GM12878 (cell line): ENCODE results near the gene PRRC2B. TPM values are rescaled to one million over a fixed set of nuclear protein-coding genes. Genes with fewer than 3 reads are reported as not detected.
A peak's percentile ranks its signal among the peaks of the same experiment; 100 is the strongest.

Experiments used
- ATAC-seq: fragments of 200-7000 bp; cut with Tn5 transposase; 3 replicates; pipeline ENCODE4 v1.9.1; 2020; ENCODE audit warnings: mild to moderate bottlenecking, moderate library complexity
- BruUV-seq: library from RNA; stranded (reverse); fragments of 400-500 nt; replicated peaks from 2 replicates; lab custom pipeline; 2021; lab: Mats Ljungman, UMichigan
- CTCF ChIA-PET: fragments of 300-600 bp; sonication (Branson Sonifier 250); formaldehyde crosslinking; extraction: SDS; loops from one replicate; lab custom pipeline; 2021; ENCODE audit warnings: inconsistent platforms; lab: Yijun Ruan, JAX
- POLR2A ChIA-PET: fragments of 350-600 bp; formaldehyde crosslinking; extraction: SDS; loops from one replicate; lab custom pipeline; 2021; ENCODE audit warnings: inconsistent platforms; lab: Charles Lee
- RAD21 ChIA-PET: fragments of 300-600 bp; sonication (Branson Sonifier 250); formaldehyde crosslinking; loops from one replicate; lab custom pipeline; 2023; ENCODE audit warnings: antibody characterized with exemption; ENCODE audit not compliant: unreplicated experiment; lab: Charles Lee
- SMC1A ChIA-PET: fragments of 300-600 bp; sonication (Branson Sonifier 250); formaldehyde crosslinking; loops from one replicate; lab custom pipeline; 2023; ENCODE audit not compliant: unreplicated experiment, uncharacterized antibody; lab: Charles Lee
- DNase-seq: peaks from one replicate; pipeline ENCODE4 v3.0.0-alpha.2; 2011; ENCODE audit warnings: low read depth, low spot score
- FAIRE-seq: peaks from 3 replicates; lab custom pipeline; 2011; peaks lifted over from hg19 to GRCh38; lab: Jason Lieb, UNC
- H2AFZ ChIP-seq: 2 replicates; pipeline ENCODE4 v1.6.0; 2011; ENCODE audit warnings: low read depth, low read length, control low read depth; ENCODE audit not compliant: control insufficient read depth
- H3K27ac ChIP-seq: 2 replicates; pipeline ENCODE4 v1.5.1; 2011; ENCODE audit warnings: control low read depth; ENCODE audit not compliant: control insufficient read depth, insufficient read depth
- H3K27me3 ChIP-seq, 2 experiments: replicated peaks in 1 of 2; 2 replicates each; pipeline versions ENCODE4 v1.6.0 to v1.6.1; 2011; ENCODE audit warnings: low read length in 1 of 2; ENCODE audit not compliant: control insufficient read depth in 2 of 2, insufficient read depth in 2 of 2
- H3K36me3 ChIP-seq, 2 experiments: 2 replicates each; pipeline ENCODE4 v1.5.1; 2011; ENCODE audit warnings: low read length in 1 of 2; ENCODE audit not compliant: control insufficient read depth in 2 of 2, insufficient read depth in 2 of 2
- H3K4me1 ChIP-seq: 2 replicates; pipeline ENCODE4 v1.6.1; 2011; ENCODE audit warnings: mild to moderate bottlenecking, low read length, moderate library complexity, mixed read lengths; ENCODE audit not compliant: control insufficient read depth, insufficient read depth
- H3K4me2 ChIP-seq: 2 replicates; pipeline ENCODE4 v1.6.0; 2011; ENCODE audit warnings: control low read depth; ENCODE audit not compliant: control insufficient read depth, insufficient read depth
- H3K4me3 ChIP-seq: fragments of 200-600 bp; sonication (generic); 2 replicates; pipeline ENCODE4 v1.5.1; 2016
- H3K79me2 ChIP-seq: 2 replicates; pipeline ENCODE4 v1.6.0; 2011; ENCODE audit warnings: low read length; ENCODE audit not compliant: control insufficient read depth, insufficient read depth
- H3K9ac ChIP-seq: 2 replicates; pipeline ENCODE4 v1.8.0; 2011; ENCODE audit warnings: low read length, control low read depth, mixed read lengths; ENCODE audit not compliant: control insufficient read depth, insufficient read depth
- H3K9me3 ChIP-seq: replicated peaks from 3 replicates; pipeline ENCODE4 v1.5.1; 2011; ENCODE audit warnings: mild to moderate bottlenecking, low read length; ENCODE audit not compliant: control insufficient read depth, insufficient read depth
- H4K20me1 ChIP-seq: 2 replicates; pipeline ENCODE4 v1.6.0; 2011; ENCODE audit not compliant: control insufficient read depth, insufficient read depth
- IKZF1 ChIP-seq: fragments of 450-650 bp; conservative IDR thresholded peaks from 2 replicates; pipeline ENCODE4 v1.6.1; 2017; ENCODE audit warnings: antibody characterized with exemption, mild to moderate bottlenecking
- POLR2A ChIP-seq: IDR thresholded peaks from 2 replicates; pipeline ENCODE4 v1.6.1; 2011; ENCODE audit warnings: low read depth, mild to moderate bottlenecking, low read length
- WGBS: methylation state at CpG from one replicate; pipeline ENCODE4 v1.1.6; 2016; ENCODE audit warnings: low lambda C conversion rate; ENCODE audit not compliant: insufficient replicate concordance, insufficient coverage; ENCODE audit errors: missing lambda C conversion rate; 5-methylcytosine and 5-hydroxymethylcytosine counted together
- in situ Hi-C: fragments of 300-500 bp; cut with MboI; formaldehyde crosslinking; loops from 9 replicates; pipeline ENCODE4 v1.14.3; 2018; ENCODE audit warnings: mixed read lengths
- intact Hi-C: fragments of 100-400 bp; cut with micrococcal nuclease; formaldehyde crosslinking; loops from one replicate; pipeline ENCODE4 v1.14.2; 2022; ENCODE audit not compliant: unreplicated experiment
- polyA plus RNA-seq, 11 experiments: library from polyadenylated mRNA; depleted of rRNA in 4 of 11; unstranded in 6 of 11; stranded (reverse) in 5 of 11; fragments of >200 nt; fragmentation: Nextera tagmentation in 4 of 11; fragmentation: Illumina TruSeq in 1 of 11; extraction: Ambion mirVana in 4 of 11; extraction: Trizol in 1 of 11; gene quantifications; 1 replicate in 1 of 11; 2 replicates in 10 of 11; pipeline versions ENCODE4 v1.2.1 to v1.2.3, GENCODE V29; 2011 to 2016; ENCODE audit warnings: inconsistent platforms in 2 of 11, missing spikeins in 2 of 11, low read depth in 1 of 11
- total RNA-seq, 4 experiments: library from RNA; depleted of rRNA in 3 of 4; stranded (reverse); fragments of >200 nt in 3 of 4; fragmentation: Illumina TruSeq in 1 of 4; extraction: Trizol in 1 of 4; gene quantifications; 2 replicates each; pipeline versions ENCODE4 v1.2.1 to v1.2.3, GENCODE V29; 2013 to 2021
- TF ChIP-seq, protein P1 (sequence below): fragments of 450-650 bp; IDR thresholded peaks from 2 replicates; pipeline ENCODE4 v1.6.1; 2016; ENCODE audit warnings: mild to moderate bottlenecking
- TF ChIP-seq, protein P2 (sequence below): fragments of 450-650 bp; IDR thresholded peaks from 2 replicates; pipeline ENCODE4 v1.6.1; 2017; ENCODE audit warnings: mild to moderate bottlenecking, moderate library complexity

PRRC2B gene
- total and polyA plus RNA-seq, 10 of the 15 experiments (the other 5 are each of a cell fraction or from before 2014, with no cell fraction given): 0.84 to 155 (median 28.7) TPM

DNA sequence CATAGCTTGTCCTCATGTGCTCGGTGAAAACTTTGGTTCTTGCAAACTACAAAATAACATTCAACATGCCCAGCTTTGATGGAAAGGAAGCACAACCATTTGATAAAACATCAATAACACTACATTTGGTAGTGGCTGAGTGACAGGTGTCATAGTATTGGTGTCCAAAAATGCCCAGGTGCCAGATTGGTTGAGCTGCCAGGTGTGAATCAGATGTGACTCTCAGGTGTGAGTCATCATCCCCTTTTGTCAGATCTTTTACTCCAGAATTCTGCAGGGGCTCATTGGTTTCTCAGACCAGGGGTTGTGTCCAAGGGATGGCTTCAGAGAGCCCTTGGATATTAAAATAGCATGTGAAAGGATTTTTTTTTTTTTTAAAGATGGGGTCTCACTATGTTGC lies 86.4 kb downstream of the PRRC2B start:
- Histone ChIP-seq H3K79me2 (no peaks in the 10 kb centered on the region), H2AFZ (no peak overlapping the region), H3K4me1 (no peaks in the 10 kb centered on the region), H3K27me3 (no peaks in the 10 kb centered on the region), H3K9me3 (no peaks in the 10 kb centered on the region), H3K9ac (no peak overlapping the region), H3K27ac (no peak overlapping the region), H3K36me3 (peaks cover 60 to 76% of the 10 kb centered on the region in 2 experiments), H4K20me1 (no peaks in the 10 kb centered on the region; the same call in 1 of the 2 replicates), H3K4me3 (no peak overlapping the region), H3K4me2 (no peak overlapping the region)
- BruUV-seq: no TSS peak
- FAIRE-seq: no peak
- ChIA-PET SMC1A (interaction anchor here (1.4 to 1.9 kb wide), 3 partner anchors 113 to 265 kb away, joined by 3 to 5 read pairs (median 4); no protein-coding TSS in a partner anchor), RAD21 (no interaction called here), POLR2A (interaction anchor here (0.6 kb wide), 1 partner anchor 91 kb away, joined by 4 read pairs; no protein-coding TSS in a partner anchor), CTCF (interaction anchor here (0.7 to 3.8 kb wide), 3 partner anchors 107 to 1161 kb away, joined by 3 to 26 read pairs (median 7); no protein-coding TSS in a partner anchor)
- 95% methylated on average over 1 of the region's 1 CpG for WGBS
- in situ Hi-C loops: no loop called here
- intact Hi-C loops: no loop called here
- no peak for DNase-seq
- TF ChIP-seq, protein P1, sequence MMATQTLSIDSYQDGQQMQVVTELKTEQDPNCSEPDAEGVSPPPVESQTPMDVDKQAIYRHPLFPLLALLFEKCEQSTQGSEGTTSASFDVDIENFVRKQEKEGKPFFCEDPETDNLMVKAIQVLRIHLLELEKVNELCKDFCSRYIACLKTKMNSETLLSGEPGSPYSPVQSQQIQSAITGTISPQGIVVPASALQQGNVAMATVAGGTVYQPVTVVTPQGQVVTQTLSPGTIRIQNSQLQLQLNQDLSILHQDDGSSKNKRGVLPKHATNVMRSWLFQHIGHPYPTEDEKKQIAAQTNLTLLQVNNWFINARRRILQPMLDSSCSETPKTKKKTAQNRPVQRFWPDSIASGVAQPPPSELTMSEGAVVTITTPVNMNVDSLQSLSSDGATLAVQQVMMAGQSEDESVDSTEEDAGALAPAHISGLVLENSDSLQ: 0 out of 2 replicates have a peak, but pooled peaks have one; percentile 25
- no peak for TF ChIP-seq IKZF1
- ATAC-seq: no peak

DNA sequence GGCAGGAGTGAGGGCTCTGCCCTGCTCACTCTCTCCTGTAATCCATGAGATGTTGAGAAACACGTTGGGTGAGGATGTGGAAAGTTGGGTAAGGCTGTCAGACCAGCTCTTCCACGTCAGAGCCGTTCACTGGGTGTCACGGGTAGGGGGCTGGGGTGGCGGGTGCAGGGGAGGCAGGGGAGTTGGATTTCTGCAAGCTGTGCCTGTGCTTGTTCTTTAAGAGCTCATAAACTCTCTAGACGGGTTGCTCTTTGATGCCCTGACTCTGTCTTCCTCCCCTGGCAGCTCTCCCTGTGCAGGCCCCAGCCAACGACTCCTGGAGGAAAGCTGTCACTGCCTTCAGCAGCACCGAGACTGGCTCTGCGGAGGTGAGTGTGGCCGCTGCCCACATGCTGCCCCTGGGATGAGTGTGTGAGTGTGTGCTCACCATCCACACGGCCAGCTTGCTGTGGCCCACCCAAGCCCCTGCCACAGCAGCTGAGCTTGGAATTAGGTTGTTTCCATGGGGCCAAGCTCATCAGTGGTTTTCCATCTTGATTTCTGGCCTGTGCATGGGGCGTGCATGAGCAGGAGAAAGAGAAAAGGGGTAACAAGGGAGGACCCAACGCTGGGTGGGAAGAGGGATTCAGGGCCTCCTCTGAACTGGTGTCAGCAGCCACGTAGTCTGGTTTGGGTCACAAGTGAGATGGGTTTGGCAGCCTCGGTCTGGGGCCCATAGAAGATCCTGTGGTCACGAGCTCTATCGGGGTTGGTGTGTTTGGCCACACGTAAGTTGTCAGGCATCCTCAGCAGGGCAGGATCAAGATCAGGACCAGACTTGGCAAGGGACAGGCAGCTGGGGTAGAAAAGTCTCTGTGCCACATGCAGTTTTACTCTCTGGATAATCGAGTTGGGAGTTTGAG lies 87.8 kb downstream of the PRRC2B start:
- H3K4me1 ChIP-seq: no peaks in the 10 kb centered on the region
- no peaks in the 10 kb centered on the region for H3K79me2 ChIP-seq
- peaks cover 59 to 67% of the 10 kb centered on the region in 2 experiments for H3K36me3 ChIP-seq
- no TSS peak for BruUV-seq
- in situ Hi-C loops: no loop called here
- ChIA-PET POLR2A (interaction anchor here (0.5 to 0.6 kb wide), 3 partner anchors 225 to 687 kb away, joined by 3 to 6 read pairs (median 3); no protein-coding TSS in a partner anchor), CTCF (interaction anchor here (1.0 to 3.8 kb wide), 2 partner anchors 131 to 207 kb away, joined by 4 to 26 read pairs; no protein-coding TSS in a partner anchor), RAD21 (interaction anchor here (0.5 to 0.6 kb wide), 2 partner anchors 132 to 140 kb away, joined by 3 read pairs; no protein-coding TSS in a partner anchor), SMC1A (no interaction called here)
- intact Hi-C loops: no loop called here
- no peak overlapping the region for H2AFZ ChIP-seq
- no peaks in the 10 kb centered on the region; the same call in 1 of the 2 replicates for H4K20me1 ChIP-seq
- DNase-seq: no peak
- no peak overlapping the region for H3K27ac ChIP-seq
- no peaks in the 10 kb centered on the region for H3K27me3 ChIP-seq
- ATAC-seq: no peak
- no peak for FAIRE-seq
- H3K4me2 ChIP-seq: no peak overlapping the region
- 87% methylated on average over 18 of the region's 19 CpGs for WGBS
- H3K4me3 ChIP-seq: no peak overlapping the region
- TF ChIP-seq, protein P2, sequence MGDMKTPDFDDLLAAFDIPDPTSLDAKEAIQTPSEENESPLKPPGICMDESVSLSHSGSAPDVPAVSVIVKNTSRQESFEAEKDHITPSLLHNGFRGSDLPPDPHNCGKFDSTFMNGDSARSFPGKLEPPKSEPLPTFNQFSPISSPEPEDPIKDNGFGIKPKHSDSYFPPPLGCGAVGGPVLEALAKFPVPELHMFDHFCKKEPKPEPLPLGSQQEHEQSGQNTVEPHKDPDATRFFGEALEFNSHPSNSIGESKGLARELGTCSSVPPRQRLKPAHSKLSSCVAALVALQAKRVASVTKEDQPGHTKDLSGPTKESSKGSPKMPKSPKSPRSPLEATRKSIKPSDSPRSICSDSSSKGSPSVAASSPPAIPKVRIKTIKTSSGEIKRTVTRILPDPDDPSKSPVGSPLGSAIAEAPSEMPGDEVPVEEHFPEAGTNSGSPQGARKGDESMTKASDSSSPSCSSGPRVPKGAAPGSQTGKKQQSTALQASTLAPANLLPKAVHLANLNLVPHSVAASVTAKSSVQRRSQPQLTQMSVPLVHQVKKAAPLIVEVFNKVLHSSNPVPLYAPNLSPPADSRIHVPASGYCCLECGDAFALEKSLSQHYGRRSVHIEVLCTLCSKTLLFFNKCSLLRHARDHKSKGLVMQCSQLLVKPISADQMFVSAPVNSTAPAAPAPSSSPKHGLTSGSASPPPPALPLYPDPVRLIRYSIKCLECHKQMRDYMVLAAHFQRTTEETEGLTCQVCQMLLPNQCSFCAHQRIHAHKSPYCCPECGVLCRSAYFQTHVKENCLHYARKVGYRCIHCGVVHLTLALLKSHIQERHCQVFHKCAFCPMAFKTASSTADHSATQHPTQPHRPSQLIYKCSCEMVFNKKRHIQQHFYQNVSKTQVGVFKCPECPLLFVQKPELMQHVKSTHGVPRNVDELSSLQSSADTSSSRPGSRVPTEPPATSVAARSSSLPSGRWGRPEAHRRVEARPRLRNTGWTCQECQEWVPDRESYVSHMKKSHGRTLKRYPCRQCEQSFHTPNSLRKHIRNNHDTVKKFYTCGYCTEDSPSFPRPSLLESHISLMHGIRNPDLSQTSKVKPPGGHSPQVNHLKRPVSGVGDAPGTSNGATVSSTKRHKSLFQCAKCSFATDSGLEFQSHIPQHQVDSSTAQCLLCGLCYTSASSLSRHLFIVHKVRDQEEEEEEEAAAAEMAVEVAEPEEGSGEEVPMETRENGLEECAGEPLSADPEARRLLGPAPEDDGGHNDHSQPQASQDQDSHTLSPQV: no peak
- 0 out of 2 replicates have a peak, but pooled peaks have one; percentile 50 for TF ChIP-seq POLR2A
- no peak overlapping the region for H3K9ac ChIP-seq
- no peaks in the 10 kb centered on the region for H3K9me3 ChIP-seq
